Mesendoderm (in vitro differentiated cells): ENCODE data around the gene CYSRT1.

Experiments used
- DNase-seq: peaks from one replicate; pipeline ENCODE4 v3.0.0; 2013
- H2AK5ac ChIP-seq: 2 replicates; pipeline ENCODE4 v1.6.1; 2013; ENCODE audit warnings: low read length, inconsistent platforms
- H2BK120ac ChIP-seq: 2 replicates; pipeline ENCODE4 v1.6.1; 2013; ENCODE audit warnings: low read depth, mild to moderate bottlenecking, low read length, moderate library complexity, mixed read lengths
- H2BK15ac ChIP-seq: replicated peaks from 2 replicates; pipeline ENCODE4 v1.6.1; 2013; ENCODE audit warnings: low read depth, mild to moderate bottlenecking, moderate library complexity
- H2BK5ac ChIP-seq: 2 replicates; pipeline ENCODE4 v1.6.1; 2013; ENCODE audit warnings: low read length, inconsistent platforms
- H3K18ac ChIP-seq: 2 replicates; pipeline ENCODE4 v1.6.1; 2013; ENCODE audit warnings: mild to moderate bottlenecking, low read length, mixed read lengths
- H3K23ac ChIP-seq: one replicate; pipeline ENCODE4 v1.6.1; 2013; ENCODE audit warnings: low read length
- H3K27ac ChIP-seq: 2 replicates; pipeline ENCODE4 v1.5.1; 2013; ENCODE audit warnings: low read depth, mild to moderate bottlenecking, inconsistent platforms, low read length, moderate library complexity
- H3K27me3 ChIP-seq: 2 replicates; pipeline ENCODE4 v1.6.1; 2013; ENCODE audit warnings: low read length, control low read depth, mild to moderate bottlenecking, inconsistent platforms; ENCODE audit not compliant: insufficient read depth, poor library complexity
- H3K36me3 ChIP-seq: 2 replicates; pipeline ENCODE4 v1.6.1; 2013; ENCODE audit warnings: low read length, inconsistent platforms; ENCODE audit not compliant: control insufficient read depth, insufficient read depth
- H3K4ac ChIP-seq: one replicate; pipeline ENCODE4 v1.6.1; 2013; ENCODE audit warnings: low read depth, mild to moderate bottlenecking, low read length, moderate library complexity
- H3K4me1 ChIP-seq: 2 replicates; pipeline ENCODE4 v1.6.1; 2013; ENCODE audit warnings: low read depth, low read length, inconsistent platforms; ENCODE audit not compliant: control insufficient read depth
- H3K4me2 ChIP-seq: 2 replicates; pipeline ENCODE4 v1.6.1; 2013; ENCODE audit warnings: low read length
- H3K4me3 ChIP-seq: 2 replicates; pipeline ENCODE4 v1.5.1; 2013; ENCODE audit warnings: mild to moderate bottlenecking, low read length
- H3K56ac ChIP-seq: one replicate; pipeline ENCODE4 v1.6.1; 2013; ENCODE audit warnings: low read length
- H3K79me1 ChIP-seq: 2 replicates; pipeline ENCODE4 v1.6.1; 2013; ENCODE audit warnings: low read length, inconsistent platforms
- H3K79me2 ChIP-seq: 2 replicates; pipeline ENCODE4 v1.6.1; 2013; ENCODE audit warnings: mild to moderate bottlenecking, low read length; ENCODE audit not compliant: control insufficient read depth, insufficient read depth
- H3K9ac ChIP-seq: 2 replicates; pipeline ENCODE4 v1.6.1; 2013; ENCODE audit warnings: low read length, inconsistent platforms
- H4K5ac ChIP-seq: one replicate; pipeline ENCODE4 v1.6.1; 2013; ENCODE audit warnings: low read length
- H4K8ac ChIP-seq: one replicate; pipeline ENCODE4 v1.6.1; 2013; ENCODE audit warnings: low read depth, mild to moderate bottlenecking, control low read depth, low read length, moderate library complexity
- WGBS: extraction: QIAGEN DNeasy Blood & Tissue Kit; methylation state at CpG from one replicate; pipeline ENCODE4 v1.1.7; 2013; ENCODE audit warnings: low lambda C conversion rate, missing lambda C conversion rate; ENCODE audit not compliant: insufficient coverage; ENCODE audit errors: extremely low coverage; 5-methylcytosine and 5-hydroxymethylcytosine counted together

The CYSRT1 gene

GRCh38 chr9:137263506-137263905 is 38.5 kb downstream of the CYSRT1 start:
- Histone ChIP-seq H3K4me2 (no peak overlapping the region), H4K8ac (no peak overlapping the region), H3K23ac (no peak overlapping the region), H3K56ac (no peak overlapping the region), H3K79me2 (no peaks in the 10 kb centered on the region), H2BK120ac (no peak overlapping the region), H3K36me3 (peaks cover 11% of the 10 kb centered on the region), H3K4ac (no peak overlapping the region), H4K5ac (no peak overlapping the region), H3K27me3 (no peaks in the 10 kb centered on the region), H2BK5ac (no peak overlapping the region), H3K27ac (no peak overlapping the region), H2BK15ac (no peak overlapping the region), H2AK5ac (no peak overlapping the region), H3K79me1 (no peaks in the 10 kb centered on the region), H3K18ac (no peak overlapping the region), H3K4me1 (no peaks in the 10 kb centered on the region), H3K4me3 (no peak overlapping the region), H3K9ac (no peak overlapping the region)
- WGBS: no CpG with 5 or more reads among the region's 10 CpGs
- DNase-seq: no peak

GRCh38 chr9:137264067-137264466 is 39.1 kb downstream of the CYSRT1 start:
- no peak overlapping the region for H4K5ac ChIP-seq
- no peak overlapping the region for H4K8ac ChIP-seq
- H2BK5ac ChIP-seq: no peak overlapping the region
- H3K56ac ChIP-seq: no peak overlapping the region
- peaks cover 2% of the 10 kb centered on the region for H3K79me1 ChIP-seq
- no peak overlapping the region for H3K4ac ChIP-seq
- no peaks in the 10 kb centered on the region for H3K4me1 ChIP-seq
- H3K79me2 ChIP-seq: no peaks in the 10 kb centered on the region
- no peak for DNase-seq
- H3K36me3 ChIP-seq: peaks cover 13% of the 10 kb centered on the region
- no peak overlapping the region for H2BK120ac ChIP-seq
- H3K9ac ChIP-seq: no peak overlapping the region
- H3K4me3 ChIP-seq: no peak overlapping the region
- H3K18ac ChIP-seq: no peak overlapping the region
- H3K27ac ChIP-seq: no peak overlapping the region
- H2BK15ac ChIP-seq: no peak overlapping the region
- H2AK5ac ChIP-seq: no peak overlapping the region
- whole genome bisulfite sequencing: no CpG with 5 or more reads among the region's 22 CpGs
- no peaks in the 10 kb centered on the region for H3K27me3 ChIP-seq
- no peak overlapping the region for H3K4me2 ChIP-seq
- no peak overlapping the region for H3K23ac ChIP-seq

- H3K79me2 ChIP-seq: no peaks in the 10 kb centered on the region
- H3K4me3 ChIP-seq: no peak overlapping the region
- peaks cover 2% of the 10 kb centered on the region for H3K79me1 ChIP-seq
- no peak overlapping the region for H3K9ac ChIP-seq
- H2BK120ac ChIP-seq: no peak overlapping the region
- no CpG with 5 or more reads among the region's 29 CpGs for WGBS
- H3K56ac ChIP-seq: no peak overlapping the region
- H3K18ac ChIP-seq: no peak overlapping the region
- no peaks in the 10 kb centered on the region for H3K4me1 ChIP-seq
- H3K27me3 ChIP-seq: no peaks in the 10 kb centered on the region
- H3K23ac ChIP-seq: no peak overlapping the region
- no peak overlapping the region for H3K4ac ChIP-seq
- no peak overlapping the region for H4K8ac ChIP-seq
- H3K36me3 ChIP-seq: peaks cover 12% of the 10 kb centered on the region
- H4K5ac ChIP-seq: no peak overlapping the region
- no peak overlapping the region for H2AK5ac ChIP-seq
- no peak for DNase-seq
- H3K27ac ChIP-seq: no peak overlapping the region
- no peak overlapping the region for H3K4me2 ChIP-seq
- H2BK5ac ChIP-seq: no peak overlapping the region
- no peak overlapping the region for H2BK15ac ChIP-seq
Observed at GRCh38 chr9:137265496-137266161, 40.7 kb downstream of the CYSRT1 start.

- Histone ChIP-seq H3K79me1 (peaks cover 2% of the 10 kb centered on the region), H3K79me2 (no peaks in the 10 kb centered on the region), H2AK5ac (no peak overlapping the region), H3K4me1 (no peaks in the 10 kb centered on the region), H2BK15ac (no peak overlapping the region), H3K4ac (no peak overlapping the region), H3K27ac (no peak overlapping the region), H3K27me3 (no peaks in the 10 kb centered on the region), H3K18ac (no peak overlapping the region), H3K23ac (no peak overlapping the region), H4K5ac (no peak overlapping the region), H4K8ac (no peak overlapping the region), H3K4me2 (no peak overlapping the region), H3K9ac (no peak overlapping the region), H3K36me3 (peaks cover 12% of the 10 kb centered on the region), H2BK120ac (no peak overlapping the region), H3K4me3 (no peak overlapping the region), H3K56ac (no peak overlapping the region), H2BK5ac (no peak overlapping the region)
- WGBS: no CpG with 5 or more reads among the region's 15 CpGs
- no peak for DNase-seq
Observed at GRCh38 chr9:137266162-137266527, 41.2 kb downstream of the CYSRT1 start.

GRCh38 chr9:137266585-137267453 is 41.8 kb downstream of the CYSRT1 start:
- Histone ChIP-seq H3K4me3 (no peak overlapping the region), H3K23ac (no peak overlapping the region), H3K4me2 (no peak overlapping the region), H2BK5ac (no peak overlapping the region), H3K9ac (no peak overlapping the region), H3K36me3 (peaks cover 12% of the 10 kb centered on the region), H3K27ac (no peak overlapping the region), H3K79me1 (peaks cover 2% of the 10 kb centered on the region), H3K79me2 (no peaks in the 10 kb centered on the region), H3K27me3 (no peaks in the 10 kb centered on the region), H2BK120ac (no peak overlapping the region), H3K4ac (no peak overlapping the region), H4K8ac (no peak overlapping the region), H4K5ac (no peak overlapping the region), H3K18ac (no peak overlapping the region), H2AK5ac (no peak overlapping the region), H2BK15ac (no peak overlapping the region), H3K4me1 (no peaks in the 10 kb centered on the region), H3K56ac (no peak overlapping the region)
- no peak for DNase-seq
- no CpG with 5 or more reads among the region's 34 CpGs for WGBS
